ENCODE data around the gene EEF1AKMT2. TPM values are rescaled to one million over a fixed set of nuclear protein-coding genes. Genes with fewer than 3 reads are reported as not detected.

The EEF1AKMT2 gene
- total and polyA plus RNA-seq, 2 of the 13 experiments (the other 11 are each of a cell fraction or from before 2014, with no cell fraction given): 11.3 to 19.3 TPM

GRCh38 chr10:124724279-124725027 is 67.2 kb downstream of the EEF1AKMT2 start (continued):
- TF ChIP-seq ZNF281 (CRISPR knock-in tag; IDR thresholded peaks at IDR 0.05; ENCODE audit: borderline replicate concordance) (peak; percentile 74; the same call in 1 of the 2 replicates), POGZ (CRISPR knock-in tag; IDR thresholded peaks at IDR 0.05) (0 out of 2 replicates have a peak, but pooled peaks have one; percentile 40), MXD3 (CRISPR knock-in tag; IDR thresholded peaks at IDR 0.05) (0 out of 2 replicates have a peak, but pooled peaks have one; percentile 63), ZNF878 (CRISPR knock-in tag; IDR thresholded peaks at IDR 0.05) (peak; percentile 77; the same call in 1 of the 2 replicates), HNRNPL (IDR thresholded peaks at IDR 0.05; ENCODE audit: low read depth, low read length) (peak; percentile 52; the same call in 1 of the 2 replicates), ADNP (CRISPR knock-in tag; IDR thresholded peaks at IDR 0.05) (no peak), HNRNPUL1 (IDR thresholded peaks at IDR 0.05; ENCODE audit: low read depth, low read length) (no peak), THAP11 (CRISPR knock-in tag; IDR thresholded peaks at IDR 0.05) (0 out of 2 replicates have a peak, but pooled peaks have one; percentile 22), ZFP41 (CRISPR knock-in tag; IDR thresholded peaks at IDR 0.05; ENCODE audit: borderline replicate concordance) (no peak), WIZ (CRISPR knock-in tag; IDR thresholded peaks at IDR 0.05) (no peak), RARA (CRISPR knock-in tag; IDR thresholded peaks at IDR 0.05) (peak; percentile 55), BHLHE40 (IDR thresholded peaks at IDR 0.05; ENCODE audit: low read length) (peak; percentile 78), FOSL2 (CRISPR knock-in tag; IDR thresholded peaks at IDR 0.05) (peak; percentile 31; the same call in 1 of the 2 replicates), TRIM22 (IDR thresholded peaks at IDR 0.05) (no peak), KLF6 (CRISPR knock-in tag; IDR thresholded peaks at IDR 0.05) (peak; percentile 77), HDAC6 (IDR thresholded peaks at IDR 0.05; ENCODE audit: low read depth, low read length) (no peak), EP300 (IDR thresholded peaks at IDR 0.05; ENCODE audit: low read depth in 2 of 2, low read length in 2 of 2) (peak in 1 of 2 experiments; percentile 43; a peak in 1 of 4 replicates), EP300 (CRISPR knock-in tag; IDR thresholded peaks at IDR 0.05; ENCODE audit: borderline replicate concordance) (peak; percentile 72; the same call in 1 of the 2 replicates), ZNF317 (CRISPR knock-in tag; IDR thresholded peaks at IDR 0.05) (peak; percentile 69; the same call in 1 of the 2 replicates), FOXA3 (CRISPR knock-in tag; IDR thresholded peaks at IDR 0.05) (peak; percentile 52; the same call in 1 of the 2 replicates), ZNF143 (CRISPR knock-in tag; IDR thresholded peaks at IDR 0.05) (no peak), ZBTB4 (CRISPR knock-in tag; IDR thresholded peaks at IDR 0.05; ENCODE audit: borderline replicate concordance) (peak; percentile 77; the same call in 1 of the 2 replicates)
